ENCODE measurements around the gene QRICH2.
"Not testable (repeated sequence)": the region's sequence is repeated elsewhere in the genome, so short reads cannot be mapped to it uniquely, and the experiment has no call there.

QRICH2 gene

GRCh38 chr17:76318586-76318985, 10.5 kb upstream of the QRICH2 start:
- DNase-seq = no peak

- no peak for DNase-seq
Observed at GRCh38 chr17:76317535-76317934, 9.5 kb upstream of the QRICH2 start.

- DNase-seq = no peak
Observed at GRCh38 chr17:76314392-76315227, 6.5 kb upstream of the QRICH2 start.

- no peak for DNase-seq
Observed at GRCh38 chr17:76312735-76313134, 4.7 kb upstream of the QRICH2 start.

- DNase-seq = no peak
Observed at GRCh38 chr17:76309461-76309860, 1.4 kb upstream of the QRICH2 start.

GRCh38 chr17:76307299-76307965, 644 bp downstream of the QRICH2 start:
- DNase-seq = no peak

- DNase-seq = not testable (repeated sequence)
Observed at GRCh38 chr17:76305135-76305454, 3.0 kb downstream of the QRICH2 start.

GRCh38 chr17:76304226-76305134, 3.6 kb downstream of the QRICH2 start:
- no peak for DNase-seq

- no peak for DNase-seq
Observed at GRCh38 chr17:76297436-76297835, 10.6 kb downstream of the QRICH2 start.

GRCh38 chr17:76296889-76297288, 11.2 kb downstream of the QRICH2 start:
- DNase-seq = no peak

GRCh38 chr17:76296186-76296585, 11.9 kb downstream of the QRICH2 start:
- DNase-seq = no peak

- no peak for DNase-seq
Observed at GRCh38 chr17:76293106-76293505, 15.0 kb downstream of the QRICH2 start.

GRCh38 chr17:76292567-76292966, 15.5 kb downstream of the QRICH2 start:
- DNase-seq = no peak

GRCh38 chr17:76281573-76282371, 26.3 kb downstream of the QRICH2 start:
- DNase-seq = no peak

GRCh38 chr17:76280650-76281049, 27.4 kb downstream of the QRICH2 start:
- no peak for DNase-seq

GRCh38 chr17:76279742-76280287, 28.3 kb downstream of the QRICH2 start:
- DNase-seq = no peak

- peak; percentile 88 for DNase-seq
Observed at GRCh38 chr17:76278952-76279741, 28.9 kb downstream of the QRICH2 start.

- no peak for DNase-seq
Observed at GRCh38 chr17:76278268-76278908, 29.7 kb downstream of the QRICH2 start.

- DNase-seq = no peak
Observed at GRCh38 chr17:76277300-76278267, 30.5 kb downstream of the QRICH2 start.

All from stimulated activated CD4-positive, alpha-beta T cell treated with anti-CD3 and anti-CD28 coated beads, Interleukin-12 subunit alpha, Interleukin-12 subunit beta, amount 100 ng/mL, for 4 hours (primary cell).